ENCODE measurements around the gene CNBP.
"Not testable (repeated sequence)": the region's sequence is repeated elsewhere in the genome, so short reads cannot be mapped to it uniquely, and the experiment has no call there.

Gene CNBP

DNA sequence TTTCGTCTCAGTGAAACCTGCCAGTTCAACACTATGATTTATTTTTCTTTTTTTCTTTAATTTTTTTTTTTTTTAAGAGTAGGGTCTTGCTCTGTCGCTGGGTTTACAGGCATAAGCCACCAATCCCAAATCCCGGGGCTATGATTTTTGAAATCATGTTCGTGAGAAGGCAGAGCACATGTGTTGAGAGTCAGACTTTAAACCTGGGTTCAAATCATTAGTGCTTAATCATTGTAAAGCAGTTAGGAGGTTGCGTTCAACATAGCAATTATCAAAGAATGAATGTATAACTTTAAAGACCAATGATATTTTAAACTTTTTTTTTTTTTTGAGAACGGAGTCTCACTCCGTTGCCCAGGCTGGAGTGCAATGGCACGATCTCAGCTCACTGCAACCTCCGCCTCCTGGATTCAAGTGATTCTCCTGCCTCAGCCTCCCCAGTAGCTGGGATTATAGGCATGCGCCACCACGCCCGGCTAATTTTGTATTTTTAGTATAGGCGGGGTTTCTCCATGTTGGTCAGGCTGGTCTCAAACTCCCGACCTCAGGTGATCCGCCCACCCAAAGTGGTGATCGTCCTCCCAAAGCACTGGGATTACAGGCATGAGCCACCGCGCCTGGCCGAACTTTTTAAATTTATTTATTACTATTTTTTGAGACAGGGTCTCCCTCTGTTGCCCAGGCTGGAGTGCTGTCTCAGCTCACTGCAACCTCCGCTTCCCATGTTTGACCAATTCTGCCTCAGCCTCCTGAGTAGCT is 1.3 kb upstream of the CNBP start:
- not testable (repeated sequence) for DNase-seq (ENCODE audit: low spot score)

DNA sequence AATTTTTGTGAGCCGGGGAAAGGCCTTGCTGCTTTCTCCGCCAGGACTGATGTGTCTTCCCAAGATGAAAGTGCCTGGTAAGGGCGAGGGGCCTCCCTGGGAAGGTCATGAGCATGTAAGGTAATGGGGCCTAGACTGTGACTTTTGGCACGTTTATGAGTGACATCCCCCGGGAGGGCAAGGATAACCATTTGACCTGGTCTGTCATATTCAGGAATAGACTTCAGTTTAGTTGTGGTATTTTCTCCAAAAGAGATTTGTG is 631 bp upstream of the CNBP start:
- DNase-seq (ENCODE audit: low spot score): no peak

DNA sequence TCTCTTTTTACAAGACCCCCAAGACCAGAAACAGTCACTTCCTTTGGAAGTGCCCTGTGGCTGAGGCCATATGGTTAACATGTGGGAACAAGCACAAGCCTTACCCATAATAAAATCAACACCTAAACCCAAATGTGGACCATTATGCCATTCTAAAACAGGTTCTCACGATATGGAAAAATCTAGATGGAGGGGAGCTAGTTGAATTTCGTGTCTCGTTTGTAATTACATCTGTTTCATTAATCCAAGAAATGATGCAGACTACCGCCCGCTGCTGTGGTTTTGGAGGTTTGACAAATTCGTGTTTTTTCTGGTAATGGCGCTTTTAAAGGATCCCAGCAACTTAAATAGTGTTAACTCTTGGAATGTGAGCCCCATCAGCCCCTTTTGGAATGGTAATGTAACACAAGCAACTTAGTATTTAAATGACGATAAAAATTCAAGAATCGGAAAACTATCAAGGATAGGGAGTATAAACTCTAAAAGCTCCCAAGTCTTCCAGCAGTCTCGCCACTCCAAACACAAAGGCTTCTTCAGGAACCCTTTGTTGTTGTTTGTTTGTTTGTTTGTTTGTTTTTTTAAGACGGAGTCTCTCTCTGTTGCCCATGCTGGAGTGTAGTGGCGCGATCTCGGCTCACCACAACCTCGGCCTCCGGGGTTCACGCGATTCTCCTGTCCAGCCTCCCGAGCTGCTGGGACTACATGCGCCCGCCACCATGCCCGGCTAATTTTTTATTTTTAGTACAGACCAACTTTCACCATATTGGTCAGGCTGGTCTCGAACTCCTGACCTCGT is 1.1 kb downstream of the CNBP start:
- no peak for DNase-seq (ENCODE audit: low spot score)

DNA sequence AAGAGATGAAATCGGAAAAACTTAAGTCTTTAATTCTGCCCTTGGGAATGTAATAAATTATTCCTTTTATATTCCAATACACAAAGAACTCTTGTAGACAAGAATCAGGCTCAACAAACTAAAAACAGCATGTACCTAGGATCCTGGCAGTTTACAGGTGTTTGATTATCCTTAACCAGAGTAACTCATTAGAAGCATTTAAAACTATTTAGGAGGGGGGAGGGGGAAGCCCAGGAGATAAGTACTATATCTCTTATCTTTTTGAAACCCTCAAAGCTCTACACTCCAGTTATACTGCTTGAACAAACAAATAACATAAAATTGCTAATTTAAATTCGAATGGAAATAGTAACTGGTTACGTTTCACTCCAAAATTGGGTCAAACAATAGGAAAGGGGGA is 1.9 kb downstream of the CNBP start:
- no peak for DNase-seq (ENCODE audit: low spot score)

DNA sequence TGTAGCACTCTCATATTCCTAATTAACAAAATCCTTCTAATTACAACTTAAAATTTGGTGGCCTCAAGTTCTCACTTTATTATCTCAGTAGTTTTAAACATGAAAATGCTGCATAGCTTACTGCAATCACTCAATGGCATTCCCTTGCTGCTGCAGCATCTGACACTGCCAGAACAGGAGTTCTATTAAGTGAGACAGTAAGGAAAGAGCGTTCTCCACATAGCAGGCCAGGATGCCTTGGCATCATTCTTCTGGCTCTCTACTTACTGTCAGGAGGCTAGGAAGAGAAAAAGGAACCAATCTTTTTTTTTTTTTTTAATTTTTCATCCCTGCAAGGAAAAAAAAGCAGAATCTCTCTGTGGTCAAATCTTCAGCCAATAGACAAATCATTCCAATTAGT is 3.2 kb downstream of the CNBP start:
- DNase-seq (ENCODE audit: low spot score): no peak

DNA sequence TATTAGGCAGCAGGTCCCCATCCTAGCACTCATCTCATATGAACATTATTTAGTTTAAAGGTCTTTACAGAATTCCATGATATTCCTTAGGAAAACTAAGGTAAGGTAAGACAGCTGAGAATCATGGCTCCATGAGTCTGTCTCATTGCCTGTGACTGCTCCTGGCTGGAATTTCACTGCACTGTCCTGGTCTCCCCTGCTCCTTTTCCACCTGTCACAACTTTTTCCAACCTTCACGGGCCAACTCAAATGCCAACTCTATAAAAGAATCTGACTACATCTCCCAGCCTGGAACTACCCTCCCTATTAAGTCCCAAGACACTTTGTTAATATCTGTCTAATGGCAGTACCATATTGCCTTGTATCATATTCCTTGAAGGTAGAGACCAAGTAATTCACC is 7.6 kb downstream of the CNBP start:
- no peak for DNase-seq (ENCODE audit: low spot score)

DNA sequence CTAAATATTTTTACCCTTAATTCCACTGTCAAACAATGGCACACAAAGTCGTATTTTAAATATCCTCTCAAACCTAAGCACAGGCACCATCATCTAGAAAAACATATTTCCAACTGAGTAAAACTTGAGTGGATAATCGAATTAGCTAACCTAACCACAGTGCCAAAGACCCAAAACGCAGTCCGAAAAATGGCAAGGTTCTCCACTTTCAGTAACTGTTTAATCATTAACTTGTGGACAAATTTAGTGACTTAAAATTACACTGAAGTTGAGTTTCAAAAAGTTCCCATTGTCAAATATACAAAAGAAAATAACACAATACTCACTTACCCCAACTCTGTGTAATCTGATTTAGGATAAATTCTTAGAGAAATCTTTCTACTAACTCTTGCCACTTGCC is 10.0 kb downstream of the CNBP start:
- DNase-seq (ENCODE audit: low spot score): no peak

DNA sequence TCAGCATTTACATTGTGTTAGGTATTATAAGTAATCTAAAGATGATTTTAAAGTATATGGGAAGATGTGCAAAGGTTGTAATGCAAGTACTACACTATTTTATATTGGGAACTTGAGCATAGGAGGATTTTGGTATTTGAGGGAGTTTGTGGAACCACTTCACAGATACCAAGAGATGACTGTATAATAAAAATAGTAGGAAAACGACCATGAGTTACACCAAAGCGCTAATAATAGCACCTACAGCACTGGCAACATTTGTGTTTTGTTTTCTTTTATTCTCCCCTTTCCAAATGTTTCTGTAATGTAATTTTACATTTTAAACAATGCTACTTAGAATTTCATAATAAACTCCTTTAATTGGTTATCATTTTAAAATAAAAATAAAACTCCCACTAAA is 10.5 kb downstream of the CNBP start:
- no peak for DNase-seq (ENCODE audit: low spot score)

DNA sequence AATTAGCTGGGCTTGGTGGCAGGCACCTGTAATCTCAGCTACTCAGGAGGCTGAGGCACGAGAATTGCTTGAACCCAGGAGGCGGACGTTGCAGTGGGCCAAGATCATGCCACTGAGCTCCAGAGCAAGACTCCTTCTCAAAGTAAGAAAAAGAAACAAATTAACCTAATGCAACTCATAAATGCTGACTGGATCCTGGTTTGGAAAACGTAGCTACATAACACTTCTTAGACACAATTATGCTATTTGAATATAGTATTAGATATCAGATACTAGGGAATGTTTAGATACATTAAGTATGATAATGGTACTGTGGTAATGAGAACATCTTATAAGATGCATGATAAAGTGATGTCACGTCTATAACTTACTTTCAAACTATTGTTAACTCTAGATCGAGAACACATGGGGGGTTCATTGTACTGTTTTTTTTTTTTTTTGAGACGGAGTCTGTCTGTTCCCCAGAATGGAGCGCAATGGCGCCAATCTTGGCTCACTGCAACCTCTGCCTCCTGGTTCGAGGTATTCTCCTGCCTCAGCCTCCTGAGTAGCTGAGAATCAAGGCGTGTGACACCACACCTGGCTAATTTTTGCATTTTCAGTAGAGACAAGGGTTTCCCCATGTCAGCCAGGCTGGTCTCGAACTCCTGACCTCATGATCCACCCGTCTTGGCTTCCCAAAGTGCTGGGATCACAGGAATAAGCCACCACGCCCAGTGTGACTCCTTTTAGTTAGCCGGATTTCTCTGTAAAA is 16.9 kb downstream of the CNBP start:
- DNase-seq (ENCODE audit: low spot score): no peak

DNA sequence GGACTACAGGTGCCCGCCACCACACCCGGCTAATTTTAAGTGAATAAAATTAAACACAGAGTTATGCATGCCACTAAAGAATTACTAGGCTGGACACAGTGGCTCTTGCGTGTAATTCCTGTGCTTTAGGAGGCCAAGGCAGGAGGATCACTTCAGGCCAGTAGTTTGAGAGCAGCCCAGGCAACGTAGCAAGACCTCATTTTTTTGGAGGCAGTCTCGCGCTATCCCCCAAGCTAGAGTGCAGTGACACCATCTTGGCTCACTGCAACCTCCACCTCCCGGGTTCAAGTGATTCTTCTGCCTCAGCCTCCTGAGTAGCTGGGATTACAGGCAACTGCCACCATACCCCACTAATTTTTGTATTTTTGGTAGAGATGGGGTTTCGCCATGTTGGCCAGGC is 18.1 kb downstream of the CNBP start:
- DNase-seq (ENCODE audit: low spot score): not testable (repeated sequence)

DNA sequence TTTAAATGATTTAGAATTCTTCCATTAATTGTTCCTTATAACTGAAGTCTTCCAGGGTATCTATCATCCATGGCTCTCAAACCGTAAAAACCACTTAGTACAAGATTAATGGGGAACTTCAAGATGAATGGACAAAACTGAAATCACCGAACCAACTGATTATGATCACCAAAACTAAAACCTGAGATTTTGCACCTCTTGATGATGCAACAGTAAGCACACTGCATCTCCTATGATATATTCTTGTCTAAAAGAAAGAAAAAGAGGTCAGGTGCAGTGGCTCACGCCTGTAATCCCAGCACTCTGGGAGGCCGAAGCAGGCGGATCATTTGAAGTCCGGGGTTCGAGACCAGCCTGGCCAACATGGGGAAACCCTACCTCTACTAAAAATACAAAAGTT is 19.2 kb downstream of the CNBP start:
- DNase-seq (ENCODE audit: low spot score): no peak

DNA sequence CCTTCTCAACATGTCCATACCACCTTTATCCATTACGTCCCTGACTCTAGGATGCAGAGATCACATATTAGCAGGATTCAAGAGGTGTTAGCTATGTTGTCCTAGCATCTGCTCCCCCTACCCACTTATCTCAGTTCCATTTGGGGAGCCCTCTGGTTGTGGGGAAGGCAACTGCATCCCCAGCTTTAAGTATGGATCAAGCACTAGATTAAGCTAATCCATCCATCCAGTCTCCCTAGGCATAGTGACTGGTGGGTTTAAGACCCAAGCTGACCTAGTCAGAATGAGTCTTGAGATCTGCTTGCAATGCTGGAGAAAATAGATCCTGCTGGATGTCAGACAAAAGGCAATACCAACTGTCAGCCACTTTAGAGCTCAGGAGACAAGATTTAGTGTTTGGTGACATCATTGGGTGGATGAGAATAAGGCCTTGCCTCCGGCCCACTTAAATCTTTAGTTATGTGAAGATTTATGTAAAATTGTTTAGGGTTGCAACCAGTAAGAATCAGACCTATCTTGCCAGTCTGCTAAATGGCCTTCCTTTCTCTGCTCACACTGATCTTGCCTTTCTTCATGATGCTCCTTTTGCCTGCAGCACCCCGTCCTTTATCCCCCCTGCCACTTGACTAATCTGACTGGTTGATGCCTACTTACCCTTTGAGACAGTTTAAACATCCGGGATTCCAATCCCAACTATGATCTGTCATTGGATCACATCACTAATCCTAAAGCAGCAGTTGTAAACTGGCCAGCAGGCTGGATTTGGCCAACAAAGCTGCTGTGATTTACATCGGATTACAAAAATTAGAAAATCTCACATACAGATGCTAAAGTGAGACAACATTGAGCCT is 20.7 kb downstream of the CNBP start:
- no peak for DNase-seq (ENCODE audit: low spot score)

DNA sequence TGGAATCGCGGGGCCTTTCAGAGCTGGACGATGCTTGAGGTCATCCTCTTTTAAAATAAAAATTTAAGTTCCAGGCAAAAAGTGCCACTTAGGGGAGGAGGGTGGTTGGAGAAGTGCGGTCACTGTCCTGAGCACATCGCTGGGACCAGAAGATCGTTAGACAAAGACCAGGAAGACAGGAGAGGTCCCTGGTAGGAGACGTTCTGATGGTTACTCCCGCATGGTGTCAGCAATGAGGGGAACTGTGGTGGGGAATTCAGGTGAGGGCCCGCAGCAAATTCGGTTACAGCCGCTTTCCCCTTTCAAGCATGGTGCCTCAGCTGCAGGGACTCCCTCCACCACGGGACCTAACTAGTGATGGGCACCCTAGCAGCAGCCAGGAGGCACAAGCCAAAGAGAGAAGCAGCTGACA is 21.8 kb downstream of the CNBP start:
- no peak for DNase-seq (ENCODE audit: low spot score)

DNA sequence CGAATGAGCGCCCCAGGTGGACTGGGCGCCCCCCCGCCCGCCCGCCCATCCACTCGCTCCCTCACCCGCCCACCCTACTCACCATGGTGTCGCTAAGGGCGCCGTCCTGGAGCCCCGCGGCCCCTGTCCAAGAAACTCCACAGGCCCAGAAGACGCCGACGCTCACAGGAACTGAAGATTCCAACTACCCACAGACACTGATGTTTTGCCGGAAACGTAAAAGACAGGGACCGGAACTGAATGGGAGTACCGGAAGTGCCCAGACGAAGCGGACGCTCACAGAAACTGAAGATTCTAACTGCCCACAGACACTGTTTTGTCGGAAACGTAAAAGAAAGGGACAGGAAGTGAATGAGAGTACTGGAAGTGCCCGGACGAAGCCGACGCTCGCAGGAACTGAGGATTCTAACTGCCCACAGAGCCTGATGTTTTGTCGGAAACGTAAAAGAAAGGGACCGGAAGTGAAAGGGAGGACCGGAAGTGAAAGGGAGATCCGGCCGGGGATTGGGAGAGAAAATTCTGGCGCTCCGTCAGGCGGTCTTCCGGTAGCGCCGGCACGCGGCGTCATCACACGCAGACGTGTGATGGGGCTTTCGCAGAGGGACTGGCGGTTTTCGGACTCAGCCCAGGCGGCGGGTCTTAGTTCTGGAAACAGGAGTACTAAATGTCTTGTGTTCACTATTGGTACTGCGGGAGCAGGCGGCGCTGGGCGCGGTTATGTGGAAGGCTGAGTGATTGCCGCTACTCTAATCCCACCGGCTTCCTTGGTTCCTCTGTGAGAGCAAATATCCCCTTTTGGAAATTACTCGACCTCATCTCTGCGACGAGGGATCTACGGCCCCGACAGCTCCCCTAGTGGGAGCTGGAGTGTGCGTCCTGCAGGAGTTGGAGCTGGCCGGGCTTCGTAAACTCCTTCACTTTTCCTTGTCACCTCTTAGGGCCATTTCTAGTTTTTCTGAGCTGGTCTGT is 22.5 kb downstream of the CNBP start, which contains the start of gene ISY1:
TSS of gene ISY1 (minus strand) at position 173 of the 969 bp plus-strand sequence. CDS start at position 85, 88 bp downstream.
- DNase-seq (ENCODE audit: low spot score): peak; percentile 93

DNA sequence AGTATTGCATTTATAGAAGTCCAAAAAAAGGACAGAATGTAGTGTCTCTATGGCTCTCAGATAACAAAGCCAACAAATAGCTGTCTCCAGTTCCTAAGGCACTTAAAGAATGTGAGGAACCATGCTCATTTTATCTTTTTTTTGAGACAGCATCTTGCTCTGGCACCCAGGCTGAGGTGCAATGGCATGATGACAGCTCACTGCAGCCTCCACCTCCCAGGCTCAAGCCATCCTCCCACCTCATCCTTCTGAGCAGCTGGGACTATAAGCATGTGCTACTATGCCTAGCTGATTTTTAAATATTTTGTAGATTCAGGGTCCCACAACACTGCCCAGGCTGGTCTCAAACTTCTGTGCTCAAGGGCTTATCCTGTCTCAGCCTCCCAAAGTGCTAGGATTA is 38.9 kb downstream of the CNBP start:
- DNase-seq (ENCODE audit: low spot score): no peak

DNA sequence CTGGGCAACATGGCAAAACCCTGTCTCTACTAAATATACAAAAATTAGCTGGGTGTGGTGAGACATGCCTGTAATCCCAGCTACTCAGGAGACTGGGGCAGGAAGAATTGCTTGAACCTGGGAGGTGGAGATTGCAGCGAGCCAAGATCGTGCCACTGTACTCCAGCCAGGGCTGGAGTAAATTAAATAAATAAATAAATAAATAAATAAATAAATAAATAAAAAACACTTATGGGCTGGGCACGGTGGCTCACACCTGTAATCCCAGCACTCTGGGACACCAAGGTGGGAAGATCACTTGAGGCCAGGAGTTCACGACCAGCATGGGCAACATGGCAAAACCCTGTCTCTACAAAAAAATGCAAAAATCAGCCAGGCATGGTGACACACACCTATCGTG is 42.7 kb downstream of the CNBP start:
- not testable (repeated sequence) for DNase-seq (ENCODE audit: low spot score)

DNA sequence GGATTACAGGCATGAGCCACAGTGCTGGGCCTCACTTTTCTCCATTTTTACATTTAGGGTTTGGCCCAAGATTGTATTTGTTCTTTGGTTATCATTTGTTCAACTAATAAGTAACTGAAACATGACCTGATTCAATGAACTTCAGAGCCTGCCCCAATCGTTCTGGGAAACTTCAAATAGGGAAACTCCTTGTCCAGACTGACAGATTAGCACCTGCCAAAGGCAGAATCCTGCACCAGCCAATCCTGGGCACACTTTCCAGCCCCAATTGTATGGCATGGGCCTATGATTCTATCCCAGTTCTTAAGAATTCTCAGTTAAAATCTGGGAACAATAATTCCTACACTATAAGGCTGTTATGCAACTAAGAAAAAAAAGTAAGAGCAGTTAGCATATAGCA is 43.8 kb downstream of the CNBP start:
- DNase-seq (ENCODE audit: low spot score): no peak

DNA sequence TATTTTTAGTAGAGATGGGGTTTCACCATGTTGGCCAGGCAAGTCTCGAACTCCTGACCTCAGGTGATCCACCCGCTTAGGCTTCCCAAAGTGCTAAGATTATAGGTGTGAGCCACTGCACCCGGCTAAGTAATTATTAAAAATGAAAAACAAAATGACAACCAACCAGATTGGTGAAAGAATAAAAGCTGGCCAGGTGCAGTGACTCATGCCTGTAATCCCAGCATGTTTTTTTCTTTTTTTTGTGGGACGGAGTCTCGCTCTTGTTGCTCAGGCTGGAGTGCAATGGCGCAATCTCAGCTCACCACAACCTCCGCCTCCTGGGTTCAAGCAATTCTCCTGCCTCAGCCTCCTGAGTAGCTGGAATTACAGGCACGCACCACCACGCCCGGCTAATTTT is 47.4 kb downstream of the CNBP start:
- DNase-seq (ENCODE audit: low spot score): not testable (repeated sequence)

DNA sequence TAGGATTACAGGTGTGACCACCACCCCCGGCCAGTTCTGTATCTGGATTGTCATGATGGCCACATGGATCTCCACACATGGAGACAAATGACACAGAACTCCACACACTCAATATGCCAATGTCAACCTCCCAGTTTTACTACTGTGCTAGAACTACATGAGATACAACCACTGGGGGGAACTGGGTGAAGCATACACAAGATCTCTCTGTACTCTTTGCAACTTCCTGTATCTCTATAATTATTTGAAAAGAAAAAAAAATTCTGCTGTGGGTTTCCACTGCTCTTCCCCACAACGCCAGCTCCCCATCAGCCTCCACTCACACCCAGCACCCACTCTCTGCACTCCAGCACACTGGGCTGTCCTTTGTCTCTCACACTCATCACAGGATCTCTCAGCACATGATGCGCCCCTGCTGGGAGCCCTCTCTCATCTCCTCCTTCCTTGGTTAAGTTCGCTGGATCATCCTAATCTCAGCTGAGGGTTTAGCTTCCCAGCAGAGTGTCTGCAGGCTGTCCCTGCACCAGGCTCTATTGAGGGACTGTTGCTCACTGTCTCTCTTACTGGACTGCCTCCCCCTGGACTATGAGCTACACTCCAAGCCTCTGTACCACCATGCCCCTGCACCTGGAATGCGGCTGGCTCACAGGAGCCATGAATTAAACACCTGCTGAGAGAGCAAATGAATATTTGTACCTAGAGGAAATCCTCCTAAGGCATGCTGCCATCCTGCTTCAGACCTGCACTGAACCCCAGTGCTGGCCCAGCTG is 51.4 kb downstream of the CNBP start:
- no peak for DNase-seq (ENCODE audit: low spot score)

DNA sequence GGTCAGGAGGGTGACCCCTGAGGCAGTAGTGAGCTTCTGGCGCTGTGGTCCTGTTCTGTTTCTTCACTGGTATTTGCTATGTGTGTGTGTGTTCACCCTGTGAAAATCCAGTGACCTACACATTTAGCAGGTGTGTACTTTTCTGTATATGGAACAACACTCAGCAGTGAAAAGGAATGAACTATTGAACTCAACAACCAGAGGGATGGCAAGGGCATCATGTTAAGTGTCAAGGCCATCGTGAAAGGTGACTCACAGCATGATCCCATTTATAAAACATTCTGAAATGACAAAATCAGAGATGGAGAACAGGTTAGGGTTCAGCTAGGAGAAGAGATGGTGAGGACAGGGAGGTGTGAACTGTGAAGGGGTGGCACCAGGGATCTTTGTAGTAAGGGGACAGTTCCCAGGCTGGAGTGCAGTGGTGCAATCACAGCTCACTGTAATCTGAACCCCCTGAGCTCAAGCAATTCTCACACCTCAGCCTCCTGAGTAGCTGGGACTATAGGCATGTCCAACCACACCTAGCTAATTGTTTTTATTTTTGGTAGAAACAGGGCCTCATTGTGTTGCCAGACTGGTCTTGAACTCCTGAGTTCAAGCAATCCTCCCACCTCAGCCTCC is 52.1 kb downstream of the CNBP start:
- no peak for DNase-seq (ENCODE audit: low spot score)
